Measurements from ENCODE around the gene CTNNA2.

DNA sequence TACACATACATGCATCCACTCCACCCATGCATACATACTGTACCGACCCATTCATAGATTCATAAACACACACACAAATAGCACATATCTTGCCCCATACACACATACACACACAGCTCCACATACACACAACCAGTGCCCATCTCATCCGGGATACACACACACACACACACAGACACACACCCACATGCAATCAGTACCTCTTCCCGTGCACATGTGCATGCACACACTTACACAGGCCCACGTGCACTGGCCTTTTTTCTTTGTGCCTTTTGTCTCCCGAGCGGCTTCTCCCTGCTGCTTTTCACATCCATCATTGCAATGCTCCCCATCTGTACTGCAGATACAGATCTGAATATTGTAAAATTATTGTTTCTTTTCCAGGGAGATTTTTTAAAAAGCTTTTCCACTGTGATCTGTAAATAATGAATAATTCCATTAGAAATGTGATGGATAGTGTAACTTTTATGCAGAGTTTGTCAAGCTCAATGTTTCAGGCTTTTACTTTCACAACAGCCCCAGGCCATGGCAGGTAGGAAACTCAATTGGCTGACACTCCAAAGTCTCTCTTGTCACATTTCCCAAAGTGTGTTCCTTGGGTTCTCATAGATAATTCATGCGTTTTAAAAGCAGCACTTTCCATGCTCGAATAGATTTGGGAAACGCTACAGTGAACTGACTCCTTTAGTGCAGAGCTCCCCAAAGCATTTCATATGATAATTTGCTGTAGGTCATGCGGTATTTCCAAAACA lies 393.5 kb downstream of the CTNNA2 start:
- TF ChIP-seq GTF2A2 (tag; IDR thresholded peaks at IDR 0.05), result no peak
- no peak for TF ChIP-seq HCFC1 (IDR thresholded peaks at IDR 0.05; ENCODE audit: low read depth, low read length)
- TF ChIP-seq JUNB (CRISPR knock-in tag; conservative IDR thresholded peaks at IDR 0.05), result no peak
- no peak for TF ChIP-seq ATF7 (IDR thresholded peaks at IDR 0.05)
- no peak for TF ChIP-seq SNRNP70 (optimal IDR thresholded peaks at IDR 0.05; ENCODE audit: low read depth, low read length)
- TF ChIP-seq, protein P1, sequence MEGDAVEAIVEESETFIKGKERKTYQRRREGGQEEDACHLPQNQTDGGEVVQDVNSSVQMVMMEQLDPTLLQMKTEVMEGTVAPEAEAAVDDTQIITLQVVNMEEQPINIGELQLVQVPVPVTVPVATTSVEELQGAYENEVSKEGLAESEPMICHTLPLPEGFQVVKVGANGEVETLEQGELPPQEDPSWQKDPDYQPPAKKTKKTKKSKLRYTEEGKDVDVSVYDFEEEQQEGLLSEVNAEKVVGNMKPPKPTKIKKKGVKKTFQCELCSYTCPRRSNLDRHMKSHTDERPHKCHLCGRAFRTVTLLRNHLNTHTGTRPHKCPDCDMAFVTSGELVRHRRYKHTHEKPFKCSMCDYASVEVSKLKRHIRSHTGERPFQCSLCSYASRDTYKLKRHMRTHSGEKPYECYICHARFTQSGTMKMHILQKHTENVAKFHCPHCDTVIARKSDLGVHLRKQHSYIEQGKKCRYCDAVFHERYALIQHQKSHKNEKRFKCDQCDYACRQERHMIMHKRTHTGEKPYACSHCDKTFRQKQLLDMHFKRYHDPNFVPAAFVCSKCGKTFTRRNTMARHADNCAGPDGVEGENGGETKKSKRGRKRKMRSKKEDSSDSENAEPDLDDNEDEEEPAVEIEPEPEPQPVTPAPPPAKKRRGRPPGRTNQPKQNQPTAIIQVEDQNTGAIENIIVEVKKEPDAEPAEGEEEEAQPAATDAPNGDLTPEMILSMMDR (IDR thresholded peaks at IDR 0.05 in 2 of 3, conservative IDR thresholded peaks at IDR 0.05 in 1 of 3; ENCODE audit: insufficient read depth in 2 of 3, low read depth in 1 of 3, low read length in 3 of 3), result no peak

All from K562 (cell line).